Stomach (tissue), 9 donors: Measurements from ENCODE around the gene ADAM30. TPM values are rescaled to one million over a fixed set of nuclear protein-coding genes. Genes with fewer than 3 reads are reported as not detected.

ENCODE experiments used
- DNase-seq, 2 donors: peaks; one replicate each; pipeline versions ENCODE4 v3.0.0 to v3.0.0-alpha.2; 2013 to 2019
- H3K27ac ChIP-seq, 5 donors: fragments of 200-600 bp in 4 of 5; sonication (generic) in 4 of 5; one replicate each; pipeline ENCODE4 v1.5.1; 2013 to 2019; ENCODE audit warnings: mild to moderate bottlenecking in 1 of 5, moderate library complexity in 1 of 5
- H3K27me3 ChIP-seq, 3 donors: fragments of 200-600 bp; sonication (generic); one replicate each; pipeline ENCODE4 v1.5.1; 2017 to 2019; ENCODE audit warnings: mixed run types in 1 of 3
- H3K36me3 ChIP-seq, 4 donors: fragments of 200-600 bp; sonication (generic); 1 replicate in 3 of 4; 2 replicates in 1 of 4; pipeline ENCODE4 v1.5.1; 2016 to 2019
- H3K4me1 ChIP-seq, 4 donors: fragments of 200-600 bp; sonication (generic); one replicate each; pipeline ENCODE4 v1.5.1; 2016 to 2019
- H3K4me3 ChIP-seq, 4 donors: fragments of 200-600 bp; sonication (generic) in 3 of 4; one replicate each; pipeline ENCODE4 v1.5.1; 2016 to 2019; ENCODE audit warnings: mild to moderate bottlenecking in 1 of 4
- H3K9me3 ChIP-seq, 4 donors: fragments of 200-600 bp; sonication (generic); one replicate each; pipeline ENCODE4 v1.5.1; 2016 to 2019
- EP300 ChIP-seq: sonication (generic); formaldehyde crosslinking; IDR thresholded peaks from one replicate; pipeline ENCODE4 v1.6.1; 2017; ENCODE audit warnings: antibody characterized with exemption
- POLR2A ChIP-seq, 4 donors: fragments of 450-650 bp; IDR thresholded peaks; one replicate each; pipeline ENCODE4 v1.6.1; 2016; ENCODE audit warnings: antibody characterized with exemption in 4 of 4, control low read depth in 2 of 4, mild to moderate bottlenecking in 1 of 4, moderate library complexity in 1 of 4
- POLR2AphosphoS5 ChIP-seq, 3 donors: sonication (generic); formaldehyde crosslinking; IDR thresholded peaks; one replicate each; pipeline ENCODE4 v1.6.1; 2016; ENCODE audit warnings: antibody characterized with exemption in 3 of 3
- WGBS, 5 donors: extraction: QIAGEN DNeasy Blood & Tissue Kit in 3 of 5; methylation state at CpG; one replicate each; pipeline versions ENCODE4 v1.1.5 to v1.1.7; 2013 to 2018; 5-methylcytosine and 5-hydroxymethylcytosine counted together
- intact Hi-C: fragments of 100-400 bp; cut with DNase I; formaldehyde crosslinking; loops from one replicate; pipeline ENCODE4 v1.15.1; 2023; ENCODE audit warnings: low total_unique reads
- polyA plus RNA-seq, 3 donors: library from polyadenylated mRNA; stranded (reverse); fragments of 200-250 nt; gene quantifications; one replicate each; pipeline ENCODE4 v1.2.3, GENCODE V29; 2013
- total RNA-seq, 5 donors: library from RNA; depleted of rRNA; stranded (reverse); fragments of >200 nt; gene quantifications; one replicate each; pipeline versions ENCODE4 v1.1.0 to v1.2.3, GENCODE V29; 2014 to 2016
- TF ChIP-seq, protein P1 (sequence below), 7 experiments: fragments of 450-650 bp in 4 of 7; fragments of 200-600 bp in 3 of 7; sonication (generic) in 3 of 7; IDR thresholded peaks; one replicate each; pipeline ENCODE4 v1.5.1; 2016 to 2019; ENCODE audit warnings: antibody characterized with exemption in 7 of 7, control low read depth in 2 of 7, mild to moderate bottlenecking in 1 of 7
- donor health status: healthy with polysubstance abuse.
- donor health status: Bipolar disorder and iron deficiency.
- donor health status: healthy.

ADAM30 gene
- total and polyA plus RNA-seq, 8 donors: not detected

DNA sequence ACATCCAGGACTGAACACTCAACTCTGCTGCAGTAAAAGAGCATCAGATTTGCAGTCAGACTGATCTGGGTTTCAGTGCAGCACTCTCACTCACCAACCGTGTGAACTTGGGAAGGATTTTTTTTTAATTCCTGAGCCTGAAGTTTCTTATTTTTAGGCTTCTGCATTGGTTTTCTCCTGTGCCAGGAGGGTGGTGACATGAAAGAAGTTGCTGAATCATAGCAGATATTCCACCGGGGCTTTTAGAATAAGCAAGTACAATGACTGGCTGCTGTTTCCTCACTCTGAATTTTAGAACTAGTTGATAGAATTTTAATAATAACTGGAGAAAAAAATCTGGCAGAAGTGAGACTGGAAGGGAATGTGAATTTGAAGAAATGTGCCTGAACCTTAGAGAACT is 11.6 kb downstream of the ADAM30 start:
- H3K4me1 ChIP-seq: no peaks in the 10 kb centered on the region
- intact Hi-C loops: no loop called here
- H3K4me3 ChIP-seq: no peak overlapping the region
- WGBS, 5 donors: 38 to 46% (median 44%) methylated on average over 2 of the region's 2 CpGs
- H3K9me3 ChIP-seq: peaks cover 0 to 10% (median 4%) of the 10 kb centered on the region in 4 donors
- DNase-seq: no peak
- H3K27me3 ChIP-seq: peaks cover 0 to 3% (median 0%) of the 10 kb centered on the region in 3 donors
- no peaks in the 10 kb centered on the region for H3K36me3 ChIP-seq
- TF ChIP-seq EP300 (no peak), POLR2AphosphoS5 (IDR thresholded peaks at IDR 0.05) (no peak), POLR2A (IDR thresholded peaks at IDR 0.05) (no peak)
- TF ChIP-seq, protein P1, sequence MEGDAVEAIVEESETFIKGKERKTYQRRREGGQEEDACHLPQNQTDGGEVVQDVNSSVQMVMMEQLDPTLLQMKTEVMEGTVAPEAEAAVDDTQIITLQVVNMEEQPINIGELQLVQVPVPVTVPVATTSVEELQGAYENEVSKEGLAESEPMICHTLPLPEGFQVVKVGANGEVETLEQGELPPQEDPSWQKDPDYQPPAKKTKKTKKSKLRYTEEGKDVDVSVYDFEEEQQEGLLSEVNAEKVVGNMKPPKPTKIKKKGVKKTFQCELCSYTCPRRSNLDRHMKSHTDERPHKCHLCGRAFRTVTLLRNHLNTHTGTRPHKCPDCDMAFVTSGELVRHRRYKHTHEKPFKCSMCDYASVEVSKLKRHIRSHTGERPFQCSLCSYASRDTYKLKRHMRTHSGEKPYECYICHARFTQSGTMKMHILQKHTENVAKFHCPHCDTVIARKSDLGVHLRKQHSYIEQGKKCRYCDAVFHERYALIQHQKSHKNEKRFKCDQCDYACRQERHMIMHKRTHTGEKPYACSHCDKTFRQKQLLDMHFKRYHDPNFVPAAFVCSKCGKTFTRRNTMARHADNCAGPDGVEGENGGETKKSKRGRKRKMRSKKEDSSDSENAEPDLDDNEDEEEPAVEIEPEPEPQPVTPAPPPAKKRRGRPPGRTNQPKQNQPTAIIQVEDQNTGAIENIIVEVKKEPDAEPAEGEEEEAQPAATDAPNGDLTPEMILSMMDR (IDR thresholded peaks at IDR 0.05): no peak
- H3K27ac ChIP-seq: no peak overlapping the region

DNA sequence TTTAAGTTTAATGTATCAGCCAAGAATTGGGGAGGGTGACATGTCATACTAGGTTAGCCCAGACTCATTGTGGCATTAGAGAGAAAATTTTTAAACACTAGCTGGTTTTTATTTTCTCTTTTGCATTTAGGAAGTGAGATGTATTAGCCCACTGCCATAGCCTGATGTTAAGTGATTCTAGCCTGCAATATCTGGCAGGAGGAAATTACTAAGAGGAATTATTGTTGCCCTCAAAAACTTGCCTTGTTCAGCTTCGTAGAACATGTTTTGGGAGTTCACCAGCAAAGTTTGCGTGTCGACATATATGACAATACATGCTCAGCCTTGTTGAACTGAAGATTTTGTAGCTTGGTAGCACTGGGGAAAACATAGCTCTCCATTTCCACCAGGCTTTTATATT is 12.5 kb downstream of the ADAM30 start:
- intact Hi-C loops: no loop called here
- no peaks in the 10 kb centered on the region for H3K36me3 ChIP-seq
- WGBS, 5 donors: 92 to 99% (median 96%) methylated on average over 3 of the region's 3 CpGs
- peaks cover 0 to 8% (median 3%) of the 10 kb centered on the region in 4 donors for H3K9me3 ChIP-seq
- no peak overlapping the region for H3K4me3 ChIP-seq
- H3K27ac ChIP-seq: no peak overlapping the region
- H3K4me1 ChIP-seq: no peaks in the 10 kb centered on the region
- TF ChIP-seq, protein P1 (IDR thresholded peaks at IDR 0.05): no peak
- no peak for TF ChIP-seq POLR2AphosphoS5 (IDR thresholded peaks at IDR 0.05)
- TF ChIP-seq EP300: no peak
- TF ChIP-seq POLR2A (IDR thresholded peaks at IDR 0.05): no peak
- peaks cover 0 to 3% (median 0%) of the 10 kb centered on the region in 3 donors for H3K27me3 ChIP-seq
- DNase-seq: no peak

- DNase-seq: no peak
- H3K27me3 ChIP-seq: peaks cover 0 to 3% (median 0%) of the 10 kb centered on the region in 3 donors
- intact Hi-C loops: no loop called here
- no peaks in the 10 kb centered on the region for H3K9me3 ChIP-seq
- no peaks in the 10 kb centered on the region for H3K4me1 ChIP-seq
- 59 to 79% (median 74%) methylated on average over 5 of the region's 5 CpGs for WGBS, 5 donors
- no peak overlapping the region for H3K4me3 ChIP-seq
- no peak overlapping the region for H3K27ac ChIP-seq
- H3K36me3 ChIP-seq: no peaks in the 10 kb centered on the region
- TF ChIP-seq POLR2AphosphoS5 (IDR thresholded peaks at IDR 0.05) (no peak), EP300 (no peak), POLR2A (IDR thresholded peaks at IDR 0.05) (no peak)
- TF ChIP-seq, protein P1 (IDR thresholded peaks at IDR 0.05): no peak
Observed at GRCh38 chr1:119882132-119883049, 13.9 kb downstream of the ADAM30 start.

- intact Hi-C loops: no loop called here
Observed at GRCh38 chr1:119879510-119880434, 16.5 kb downstream of the ADAM30 start.

More at GRCh38 chr1:119879510-119880434, 16.5 kb downstream of the ADAM30 start:
- H3K27ac ChIP-seq: no peak overlapping the region
- TF ChIP-seq POLR2AphosphoS5 (IDR thresholded peaks at IDR 0.05): no peak
- TF ChIP-seq EP300: no peak
- TF ChIP-seq, protein P1 (IDR thresholded peaks at IDR 0.05): no peak
- no peak for TF ChIP-seq POLR2A (IDR thresholded peaks at IDR 0.05)
- H3K9me3 ChIP-seq: no peaks in the 10 kb centered on the region
- H3K4me3 ChIP-seq: no peak overlapping the region
- no peaks in the 10 kb centered on the region for H3K4me1 ChIP-seq
- WGBS, 5 donors: 56 to 69% (median 64%) methylated on average over 12 of the region's 12 CpGs
- DNase-seq: no peak
- no peaks in the 10 kb centered on the region for H3K27me3 ChIP-seq
- H3K36me3 ChIP-seq: no peaks in the 10 kb centered on the region
